ENCODE results near the gene TGFBI.

The TGFBI gene

DNA sequence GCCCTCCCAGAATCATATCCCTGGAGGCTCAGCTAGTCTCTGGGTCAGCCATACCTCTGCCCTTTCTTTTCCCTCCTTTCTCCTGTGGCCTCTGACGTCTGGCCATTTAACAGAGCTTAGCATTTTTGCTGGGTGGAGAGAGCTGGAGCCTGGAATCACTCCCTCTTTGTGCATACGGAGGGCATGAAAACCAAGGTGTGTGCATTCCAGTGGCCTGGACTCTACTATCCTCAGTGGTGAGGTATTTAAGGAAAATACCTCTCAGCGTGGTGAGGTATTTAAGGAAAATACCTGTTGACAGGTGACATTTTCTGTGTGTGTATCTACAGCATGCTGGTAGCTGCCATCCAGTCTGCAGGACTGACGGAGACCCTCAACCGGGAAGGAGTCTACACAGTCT, 27.5 kb downstream of the TGFBI start:
- TF ChIP-seq, protein P1, sequence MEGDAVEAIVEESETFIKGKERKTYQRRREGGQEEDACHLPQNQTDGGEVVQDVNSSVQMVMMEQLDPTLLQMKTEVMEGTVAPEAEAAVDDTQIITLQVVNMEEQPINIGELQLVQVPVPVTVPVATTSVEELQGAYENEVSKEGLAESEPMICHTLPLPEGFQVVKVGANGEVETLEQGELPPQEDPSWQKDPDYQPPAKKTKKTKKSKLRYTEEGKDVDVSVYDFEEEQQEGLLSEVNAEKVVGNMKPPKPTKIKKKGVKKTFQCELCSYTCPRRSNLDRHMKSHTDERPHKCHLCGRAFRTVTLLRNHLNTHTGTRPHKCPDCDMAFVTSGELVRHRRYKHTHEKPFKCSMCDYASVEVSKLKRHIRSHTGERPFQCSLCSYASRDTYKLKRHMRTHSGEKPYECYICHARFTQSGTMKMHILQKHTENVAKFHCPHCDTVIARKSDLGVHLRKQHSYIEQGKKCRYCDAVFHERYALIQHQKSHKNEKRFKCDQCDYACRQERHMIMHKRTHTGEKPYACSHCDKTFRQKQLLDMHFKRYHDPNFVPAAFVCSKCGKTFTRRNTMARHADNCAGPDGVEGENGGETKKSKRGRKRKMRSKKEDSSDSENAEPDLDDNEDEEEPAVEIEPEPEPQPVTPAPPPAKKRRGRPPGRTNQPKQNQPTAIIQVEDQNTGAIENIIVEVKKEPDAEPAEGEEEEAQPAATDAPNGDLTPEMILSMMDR (IDR thresholded peaks at IDR 0.05; ENCODE audit: insufficient read depth, low read depth, low read length, missing control alignments), result no peak
- DNase-seq (ENCODE audit: low read depth), result no peak
- no peak overlapping the region for H3K4me3 ChIP-seq (ENCODE audit: low read length)

DNA sequence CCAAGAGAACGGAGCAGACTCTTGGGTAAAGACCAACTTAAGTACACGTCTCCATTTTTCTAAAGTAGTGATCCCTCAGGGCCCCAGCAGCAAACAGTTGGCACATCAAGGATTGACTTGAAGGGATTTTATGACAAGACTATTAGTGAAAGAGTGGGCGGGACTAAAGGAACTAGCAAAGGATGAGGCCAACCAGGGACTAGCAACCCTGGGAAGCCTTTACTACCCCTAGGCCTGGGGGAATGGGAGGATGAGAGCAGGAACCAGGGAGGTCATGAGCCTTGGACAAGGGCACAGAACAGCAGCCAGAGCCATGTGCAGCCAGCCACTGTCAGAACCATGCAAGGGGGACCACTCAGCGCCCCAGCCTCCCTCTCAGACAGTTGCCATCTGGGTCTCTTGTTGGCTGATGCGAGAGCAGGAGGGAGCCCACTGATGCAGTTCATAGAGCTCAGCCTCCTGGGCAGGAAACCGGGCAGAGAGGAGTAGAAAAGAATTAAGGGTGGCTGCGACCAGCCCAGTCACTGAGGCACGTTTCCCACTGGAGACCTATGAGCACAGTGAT, 28.1 kb downstream of the TGFBI start:
- H3K4me3 ChIP-seq (ENCODE audit: low read length), result no peak overlapping the region
- TF ChIP-seq, protein P1 (IDR thresholded peaks at IDR 0.05; ENCODE audit: insufficient read depth, low read depth, low read length, missing control alignments), result no peak
- no peak for DNase-seq (ENCODE audit: low read depth)

DNA sequence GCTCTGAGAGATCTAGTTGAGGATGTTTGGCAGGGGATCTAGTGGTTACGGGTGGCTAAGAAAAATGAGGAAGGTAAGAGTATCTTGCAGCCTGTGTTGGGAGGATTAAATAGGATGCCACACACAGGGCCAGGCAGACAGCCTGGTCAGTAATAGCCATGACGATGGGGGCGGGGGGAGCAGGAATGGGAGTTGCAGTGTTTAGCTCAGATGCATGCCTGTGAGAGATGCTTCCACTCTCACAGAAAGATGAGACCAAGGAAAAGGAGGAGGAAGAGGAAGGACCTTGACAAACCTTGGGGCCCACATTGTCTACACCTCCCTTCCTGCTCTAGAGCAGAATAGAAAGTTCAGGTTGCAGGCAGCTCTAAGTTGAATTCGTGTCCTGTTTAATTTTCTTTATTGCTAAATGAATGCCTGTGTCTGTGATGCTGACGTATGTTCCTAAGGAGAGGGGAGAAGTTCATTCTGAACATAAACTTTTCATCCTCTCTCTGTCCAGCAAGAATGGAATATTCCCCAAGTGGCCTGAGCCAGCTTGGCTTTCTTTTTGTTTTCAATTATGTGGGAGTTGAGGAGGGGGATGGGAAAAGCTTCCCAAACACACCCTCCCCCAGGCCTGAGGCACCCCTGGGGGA, 28.7 kb downstream of the TGFBI start:
- DNase-seq (ENCODE audit: low read depth), result no peak
- TF ChIP-seq, protein P1 (IDR thresholded peaks at IDR 0.05; ENCODE audit: insufficient read depth, low read depth, low read length, missing control alignments), result no peak
- no peak overlapping the region for H3K4me3 ChIP-seq (ENCODE audit: low read length)

DNA sequence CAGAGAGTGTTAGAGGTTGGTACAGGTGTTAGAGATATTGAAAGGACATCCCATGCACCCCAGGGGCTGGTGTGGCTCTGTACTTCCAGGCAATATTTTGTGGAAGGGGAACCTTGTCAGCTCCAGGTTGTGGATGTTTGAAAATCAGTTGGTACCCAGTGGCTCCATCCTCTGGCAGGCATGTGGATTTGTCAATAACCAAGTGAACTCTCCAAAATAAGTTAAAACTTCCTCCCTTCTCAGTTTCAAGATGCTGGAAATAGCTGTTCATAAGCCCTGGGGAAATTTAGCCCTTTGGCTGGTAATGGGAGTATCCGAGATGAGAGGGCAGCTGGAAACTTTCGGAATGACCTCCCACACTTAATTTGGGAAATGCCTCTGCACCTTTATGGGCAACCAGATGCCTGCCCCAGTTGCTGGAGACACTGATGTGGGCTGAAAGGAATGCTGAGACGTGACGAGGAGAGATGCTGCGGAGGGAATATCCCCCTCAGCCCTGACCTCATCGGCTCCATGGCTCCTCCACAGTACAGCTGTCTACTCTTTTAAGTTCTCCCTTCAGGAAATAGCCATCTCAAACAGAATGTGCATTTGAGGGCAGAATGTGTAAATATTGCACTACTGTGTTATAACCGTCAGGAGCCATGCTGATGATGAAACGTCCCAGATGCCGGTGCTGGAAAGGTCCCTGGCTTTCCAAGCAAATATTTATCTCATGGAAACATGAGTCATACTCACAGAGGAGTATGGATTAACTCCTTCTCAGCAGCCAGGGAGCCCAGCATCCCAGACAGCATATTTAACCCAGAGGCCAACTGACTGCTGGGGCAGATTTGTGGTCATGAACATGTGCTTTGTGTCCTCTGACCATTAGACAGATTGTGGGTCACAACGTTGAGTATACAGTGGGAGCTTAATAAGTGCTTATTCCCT, 29.5 kb downstream of the TGFBI start:
- no peak overlapping the region for H3K4me3 ChIP-seq (ENCODE audit: low read length)
- peak; percentile 68 for DNase-seq (ENCODE audit: low read depth)
- TF ChIP-seq, protein P1 (IDR thresholded peaks at IDR 0.05; ENCODE audit: insufficient read depth, low read depth, low read length, missing control alignments), result peak; percentile 41

DNA sequence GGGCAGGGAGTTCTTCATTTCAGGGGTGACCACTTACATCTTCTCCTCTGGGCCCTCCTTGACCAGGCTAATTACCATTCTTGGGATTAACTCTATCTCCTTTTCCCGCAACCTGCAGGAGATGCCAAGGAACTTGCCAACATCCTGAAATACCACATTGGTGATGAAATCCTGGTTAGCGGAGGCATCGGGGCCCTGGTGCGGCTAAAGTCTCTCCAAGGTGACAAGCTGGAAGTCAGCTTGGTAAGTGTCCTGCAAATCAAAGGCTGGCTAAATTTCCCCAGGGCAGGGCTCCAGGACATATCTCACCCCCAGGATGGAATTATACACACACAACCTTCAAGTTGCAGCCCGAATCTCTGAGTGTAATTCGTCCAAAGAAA, 30.2 kb downstream of the TGFBI start:
- TF ChIP-seq, protein P1 (IDR thresholded peaks at IDR 0.05; ENCODE audit: insufficient read depth, low read depth, low read length, missing control alignments), result no peak
- no peak for DNase-seq (ENCODE audit: low read depth)
- H3K4me3 ChIP-seq (ENCODE audit: low read length), result no peak overlapping the region

DNA sequence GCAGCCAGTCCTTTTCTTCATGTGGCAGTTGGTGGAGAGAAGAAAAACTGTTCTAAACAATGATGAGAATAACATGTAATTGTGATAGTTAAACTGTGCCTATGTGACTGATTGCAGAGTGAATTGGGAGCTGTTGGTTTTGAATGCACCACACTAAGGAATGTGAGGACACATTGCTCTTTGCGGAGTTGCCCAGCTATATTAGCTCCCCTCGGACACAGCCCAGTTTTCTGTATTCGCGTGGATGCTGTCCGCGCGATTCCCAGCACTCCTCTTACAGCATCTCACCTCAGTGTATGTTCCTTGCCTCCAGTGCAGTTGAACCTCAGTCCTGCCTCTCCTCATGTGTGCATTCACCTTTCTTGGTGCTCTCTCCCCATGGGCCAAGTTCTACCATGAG, 32.2 kb downstream of the TGFBI start:
- H3K4me3 ChIP-seq (ENCODE audit: low read length), result no peak overlapping the region
- no peak for DNase-seq (ENCODE audit: low read depth)
- TF ChIP-seq, protein P1 (IDR thresholded peaks at IDR 0.05; ENCODE audit: insufficient read depth, low read depth, low read length, missing control alignments), result no peak
